ENCODE measurements around the gene FAM163A.

The FAM163A gene

GRCh38 chr1:179760521-179760920 is 17.4 kb downstream of the FAM163A start:
- Histone ChIP-seq H3K36me3 (ENCODE audit: insufficient read depth, low read length) (no peaks in the 10 kb centered on the region), H3K9me2 (replicated peaks; ENCODE audit: low read depth, low read length) (no peaks in the 10 kb centered on the region), H3K9me3 (ENCODE audit: insufficient read depth, low read depth, low read length) (no peaks in the 10 kb centered on the region), H3K4me3 (ENCODE audit: low read length, poor library complexity, severe bottlenecking) (no peak overlapping the region), H3K27me3 (ENCODE audit: insufficient read depth, low read length, poor library complexity, severe bottlenecking) (no peaks in the 10 kb centered on the region), H3K9ac (ENCODE audit: low read depth, low read length, poor library complexity, severe bottlenecking) (no peak overlapping the region), H4K20me1 (ENCODE audit: insufficient read depth, low read length, poor library complexity, severe bottlenecking) (no peaks in the 10 kb centered on the region), H2AFZ (ENCODE audit: low read length) (no peak overlapping the region), H3K4me2 (ENCODE audit: low read depth, low read length, poor library complexity, severe bottlenecking) (no peak overlapping the region), H3F3A (ENCODE audit: low read depth) (no peaks in the 10 kb centered on the region), H3K79me2 (ENCODE audit: insufficient read depth, low read length) (no peaks in the 10 kb centered on the region), H3K4me1 (ENCODE audit: insufficient read depth, low read length, poor library complexity, severe bottlenecking) (no peaks in the 10 kb centered on the region)
- TF ChIP-seq CTCF (conservative IDR thresholded peaks at IDR 0.05; ENCODE audit: low read length) (no peak), EZH2phosphoT487 (IDR thresholded peaks at IDR 0.05; ENCODE audit: borderline replicate concordance) (no peak)

GRCh38 chr1:179761296-179761695 is 18.2 kb downstream of the FAM163A start:
- Histone ChIP-seq H3F3A (ENCODE audit: low read depth) (no peaks in the 10 kb centered on the region), H3K4me2 (ENCODE audit: low read depth, low read length, poor library complexity, severe bottlenecking) (no peak overlapping the region), H3K36me3 (ENCODE audit: insufficient read depth, low read length) (no peaks in the 10 kb centered on the region), H4K20me1 (ENCODE audit: insufficient read depth, low read length, poor library complexity, severe bottlenecking) (no peaks in the 10 kb centered on the region), H3K9me3 (ENCODE audit: insufficient read depth, low read depth, low read length) (no peaks in the 10 kb centered on the region), H2AFZ (ENCODE audit: low read length) (no peak overlapping the region), H3K27me3 (ENCODE audit: insufficient read depth, low read length, poor library complexity, severe bottlenecking) (no peaks in the 10 kb centered on the region), H3K4me3 (ENCODE audit: low read length, poor library complexity, severe bottlenecking) (no peak overlapping the region), H3K79me2 (ENCODE audit: insufficient read depth, low read length) (no peaks in the 10 kb centered on the region), H3K9ac (ENCODE audit: low read depth, low read length, poor library complexity, severe bottlenecking) (no peak overlapping the region), H3K4me1 (ENCODE audit: insufficient read depth, low read length, poor library complexity, severe bottlenecking) (no peaks in the 10 kb centered on the region), H3K9me2 (replicated peaks; ENCODE audit: low read depth, low read length) (no peaks in the 10 kb centered on the region)
- TF ChIP-seq EZH2phosphoT487 (IDR thresholded peaks at IDR 0.05; ENCODE audit: borderline replicate concordance): no peak
- TF ChIP-seq CTCF (conservative IDR thresholded peaks at IDR 0.05; ENCODE audit: low read length): no peak

GRCh38 chr1:179761846-179762640 is 19.0 kb downstream of the FAM163A start:
- H3K4me1 ChIP-seq (ENCODE audit: insufficient read depth, low read length, poor library complexity, severe bottlenecking): no peaks in the 10 kb centered on the region
- no peaks in the 10 kb centered on the region for H3K9me3 ChIP-seq (ENCODE audit: insufficient read depth, low read depth, low read length)
- H3K4me3 ChIP-seq (ENCODE audit: low read length, poor library complexity, severe bottlenecking): no peak overlapping the region
- H3K27me3 ChIP-seq (ENCODE audit: insufficient read depth, low read length, poor library complexity, severe bottlenecking): no peaks in the 10 kb centered on the region
- no peaks in the 10 kb centered on the region for H3K9me2 ChIP-seq (replicated peaks; ENCODE audit: low read depth, low read length)
- no peak overlapping the region for H2AFZ ChIP-seq (ENCODE audit: low read length)
- H3K4me2 ChIP-seq (ENCODE audit: low read depth, low read length, poor library complexity, severe bottlenecking): no peak overlapping the region
- no peak for TF ChIP-seq EZH2phosphoT487 (IDR thresholded peaks at IDR 0.05; ENCODE audit: borderline replicate concordance)
- no peak for TF ChIP-seq CTCF (conservative IDR thresholded peaks at IDR 0.05; ENCODE audit: low read length)
- H3K9ac ChIP-seq (ENCODE audit: low read depth, low read length, poor library complexity, severe bottlenecking): no peak overlapping the region
- H3F3A ChIP-seq (ENCODE audit: low read depth): no peaks in the 10 kb centered on the region
- H4K20me1 ChIP-seq (ENCODE audit: insufficient read depth, low read length, poor library complexity, severe bottlenecking): no peaks in the 10 kb centered on the region
- no peaks in the 10 kb centered on the region for H3K79me2 ChIP-seq (ENCODE audit: insufficient read depth, low read length)
- H3K36me3 ChIP-seq (ENCODE audit: insufficient read depth, low read length): no peaks in the 10 kb centered on the region
